SU-DHL-6 (cell line): Measurements from ENCODE around the gene LYZ.

Source experiments
- H2AFZ ChIP-seq: fragments of 200-600 bp; sonication (generic); 2 replicates; pipeline ENCODE4 v1.6.1; 2014; ENCODE audit warnings: low read depth, mild to moderate bottlenecking, moderate library complexity, mixed read lengths, antibody characterized with exemption, low read length; ENCODE audit not compliant: severe bottlenecking
- H3F3A ChIP-seq: fragments of 200-600 bp; shearing (Covaris generic); 2 replicates; pipeline ENCODE4 v1.6.0; 2016; ENCODE audit warnings: antibody characterized with exemption, mild to moderate bottlenecking; ENCODE audit not compliant: insufficient read depth
- H3K27ac ChIP-seq: fragments of 200-600 bp; sonication (generic); 2 replicates; pipeline ENCODE4 v1.5.1; 2016; ENCODE audit warnings: low read depth, mild to moderate bottlenecking, low read length, moderate library complexity, mixed read lengths
- H3K27me3 ChIP-seq: fragments of 200-600 bp; sonication (generic), shearing (Covaris generic); 2 replicates; pipeline ENCODE4 v1.6.0; 2014; ENCODE audit warnings: mild to moderate bottlenecking, low read length
- H3K36me3 ChIP-seq: fragments of 200-600 bp; sonication (generic); 2 replicates; pipeline ENCODE4 v1.6.1; 2014; ENCODE audit warnings: mild to moderate bottlenecking, low read length, mixed read lengths
- H3K4me2 ChIP-seq: fragments of 300-600, 200-600 bp; shearing (Covaris generic), sonication (generic); 2 replicates; pipeline ENCODE4 v1.6.0; 2014; ENCODE audit warnings: low read length, low read depth, mild to moderate bottlenecking; ENCODE audit not compliant: poor library complexity, severe bottlenecking
- H3K4me3 ChIP-seq: fragments of 200-600 bp; sonication (generic); 2 replicates; pipeline ENCODE4 v1.5.1; 2014; ENCODE audit warnings: antibody characterized with exemption, low read length, mild to moderate bottlenecking, mixed read lengths; ENCODE audit not compliant: insufficient read depth, poor library complexity, severe bottlenecking
- H3K79me2 ChIP-seq: fragments of 200-600 bp; sonication (generic); 2 replicates; pipeline ENCODE4 v1.6.1; 2014; ENCODE audit warnings: mild to moderate bottlenecking, low read length, moderate library complexity; ENCODE audit not compliant: insufficient read depth
- H3K9ac ChIP-seq: fragments of 200-600 bp; sonication (generic); 2 replicates; pipeline ENCODE4 v1.7.0; 2014; ENCODE audit warnings: mild to moderate bottlenecking, low read length
- H3K9me2 ChIP-seq: fragments of 200-600 bp; sonication (generic); replicated peaks from 2 replicates; pipeline ENCODE4 v1.6.1; 2014; ENCODE audit warnings: low read length; ENCODE audit not compliant: insufficient read depth
- H3K9me3 ChIP-seq: fragments of 200-600 bp; sonication (generic); 2 replicates; pipeline ENCODE4 v1.6.1; 2014; ENCODE audit warnings: low read length, mixed read lengths; ENCODE audit not compliant: insufficient read depth
- H4K20me1 ChIP-seq: fragments of 200-600 bp; sonication (generic); 2 replicates; pipeline ENCODE4 v1.6.1; 2014; ENCODE audit warnings: low read depth, mild to moderate bottlenecking, antibody characterized with exemption, low read length, moderate library complexity, mixed read lengths
- EZH2phosphoT487 ChIP-seq: fragments of 200-600 bp; sonication (generic), shearing (Covaris generic); conservative IDR thresholded peaks from 2 replicates; pipeline ENCODE4 v1.6.1; 2018; ENCODE audit warnings: mild to moderate bottlenecking, antibody characterized with exemption, low read length, moderate library complexity, mixed read lengths
- TF ChIP-seq, protein P1 (sequence below): fragments of 200-600 bp; sonication (generic); IDR thresholded peaks from one replicate; pipeline ENCODE4 v1.5.1; 2017; ENCODE audit warnings: antibody characterized with exemption, mild to moderate bottlenecking, low read length, moderate library complexity; ENCODE audit not compliant: insufficient read depth, poor library complexity, severe bottlenecking

Gene LYZ

DNA sequence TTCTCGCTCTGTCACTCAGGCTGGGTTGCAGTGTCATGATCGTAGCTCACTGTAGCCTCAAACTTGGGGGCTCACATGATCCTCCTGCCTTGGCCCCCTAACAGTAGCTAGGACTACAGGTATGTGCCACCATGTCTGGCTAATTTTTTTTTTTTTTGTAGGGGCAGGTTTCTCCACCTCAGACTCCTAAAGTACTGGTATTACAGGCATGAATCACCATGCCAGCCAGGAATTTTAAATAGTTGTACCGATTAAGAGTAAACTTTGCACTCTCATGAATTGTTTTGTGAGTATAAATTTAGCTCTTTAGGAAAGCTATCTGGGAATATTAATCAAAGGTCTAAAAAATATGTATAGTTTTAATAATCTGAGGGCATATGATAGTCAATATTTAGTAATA, 36.9 kb downstream of the LYZ start:
- no peaks in the 10 kb centered on the region for H3K9me3 ChIP-seq
- H3K36me3 ChIP-seq: peaks cover 24% of the 10 kb centered on the region; the same call in 1 of the 2 replicates
- H3K27me3 ChIP-seq: no peaks in the 10 kb centered on the region
- peaks cover 8% of the 10 kb centered on the region; the same call in 1 of the 2 replicates for H4K20me1 ChIP-seq
- peaks cover 25% of the 10 kb centered on the region for H3K79me2 ChIP-seq
- H3K27ac ChIP-seq: no peak overlapping the region
- H3K9me2 ChIP-seq: no peaks in the 10 kb centered on the region
- no peak overlapping the region for H3K9ac ChIP-seq
- no peak overlapping the region for H3K4me3 ChIP-seq
- no peak overlapping the region for H3K4me2 ChIP-seq
- TF ChIP-seq, protein P1, sequence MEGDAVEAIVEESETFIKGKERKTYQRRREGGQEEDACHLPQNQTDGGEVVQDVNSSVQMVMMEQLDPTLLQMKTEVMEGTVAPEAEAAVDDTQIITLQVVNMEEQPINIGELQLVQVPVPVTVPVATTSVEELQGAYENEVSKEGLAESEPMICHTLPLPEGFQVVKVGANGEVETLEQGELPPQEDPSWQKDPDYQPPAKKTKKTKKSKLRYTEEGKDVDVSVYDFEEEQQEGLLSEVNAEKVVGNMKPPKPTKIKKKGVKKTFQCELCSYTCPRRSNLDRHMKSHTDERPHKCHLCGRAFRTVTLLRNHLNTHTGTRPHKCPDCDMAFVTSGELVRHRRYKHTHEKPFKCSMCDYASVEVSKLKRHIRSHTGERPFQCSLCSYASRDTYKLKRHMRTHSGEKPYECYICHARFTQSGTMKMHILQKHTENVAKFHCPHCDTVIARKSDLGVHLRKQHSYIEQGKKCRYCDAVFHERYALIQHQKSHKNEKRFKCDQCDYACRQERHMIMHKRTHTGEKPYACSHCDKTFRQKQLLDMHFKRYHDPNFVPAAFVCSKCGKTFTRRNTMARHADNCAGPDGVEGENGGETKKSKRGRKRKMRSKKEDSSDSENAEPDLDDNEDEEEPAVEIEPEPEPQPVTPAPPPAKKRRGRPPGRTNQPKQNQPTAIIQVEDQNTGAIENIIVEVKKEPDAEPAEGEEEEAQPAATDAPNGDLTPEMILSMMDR: no peak
- TF ChIP-seq EZH2phosphoT487: no peak
- H3F3A ChIP-seq: peaks cover 9% of the 10 kb centered on the region
- no peak overlapping the region for H2AFZ ChIP-seq

DNA sequence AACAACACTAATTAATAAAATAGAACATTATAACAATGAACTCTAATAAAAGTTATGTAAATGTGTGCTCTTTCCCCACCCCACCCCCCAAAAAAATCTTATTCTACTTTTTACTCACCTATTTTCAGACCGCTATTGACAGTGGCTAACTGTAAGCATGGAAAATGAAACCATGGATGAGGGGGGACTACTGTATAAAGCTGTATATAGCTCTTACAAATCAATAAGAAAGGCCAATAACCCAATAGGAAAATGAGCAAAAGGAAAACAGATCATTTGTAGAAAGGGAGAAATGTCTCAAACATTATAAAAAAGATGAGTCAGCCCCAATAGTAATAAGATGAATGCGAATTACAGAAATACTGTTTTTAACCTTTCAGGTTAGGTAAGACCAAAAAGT, 38.7 kb downstream of the LYZ start:
- Histone ChIP-seq H3K4me3 (no peak overlapping the region), H3K9ac (no peak overlapping the region), H3K9me2 (no peaks in the 10 kb centered on the region), H3K9me3 (no peaks in the 10 kb centered on the region), H3K27ac (no peak overlapping the region), H2AFZ (no peak overlapping the region), H3K27me3 (no peaks in the 10 kb centered on the region), H3K79me2 (peaks cover 21% of the 10 kb centered on the region), H3K36me3 (peaks cover 39% of the 10 kb centered on the region), H4K20me1 (peaks cover 8% of the 10 kb centered on the region; the same call in 1 of the 2 replicates), H3K4me2 (no peak overlapping the region), H3F3A (peaks cover 9% of the 10 kb centered on the region)
- TF ChIP-seq, protein P1: no peak
- no peak for TF ChIP-seq EZH2phosphoT487

DNA sequence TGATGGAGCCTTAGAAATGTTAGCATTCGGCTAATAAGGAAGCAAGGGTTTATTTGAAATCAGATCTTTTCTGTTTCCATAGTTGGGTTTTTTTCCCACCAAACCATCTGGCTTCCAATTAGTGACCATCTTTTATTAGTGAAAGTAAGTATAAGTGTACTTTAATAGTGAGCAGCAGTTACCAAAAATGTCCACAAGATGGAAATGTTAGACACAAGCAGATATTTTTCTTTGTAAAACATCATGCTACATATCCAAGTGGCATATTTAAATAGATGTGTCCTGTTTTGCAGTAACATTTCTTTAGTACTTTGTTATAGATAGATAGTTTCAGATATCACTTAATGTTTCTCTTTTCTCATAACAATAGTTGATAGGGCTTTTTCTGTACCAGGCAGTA, 40.2 kb downstream of the LYZ start:
- no peak for TF ChIP-seq EZH2phosphoT487
- H3F3A ChIP-seq: peaks cover 9% of the 10 kb centered on the region
- peaks cover 8% of the 10 kb centered on the region; the same call in 1 of the 2 replicates for H4K20me1 ChIP-seq

GRCh38 chr12:69389831-69390230, 41.6 kb downstream of the LYZ start:
- TF ChIP-seq EZH2phosphoT487: no peak
- TF ChIP-seq, protein P1: no peak
- Histone ChIP-seq H3K4me3 (no peak overlapping the region), H3K27me3 (no peaks in the 10 kb centered on the region), H3K9me2 (no peaks in the 10 kb centered on the region), H3K4me2 (no peak overlapping the region), H3K9me3 (no peaks in the 10 kb centered on the region), H3K27ac (no peak overlapping the region), H2AFZ (no peak overlapping the region), H3K36me3 (peaks cover 54% of the 10 kb centered on the region), H3F3A (peaks cover 13% of the 10 kb centered on the region), H4K20me1 (peaks cover 8% of the 10 kb centered on the region; the same call in 1 of the 2 replicates), H3K9ac (no peak overlapping the region), H3K79me2 (peaks cover 14% of the 10 kb centered on the region)

More for the DNA sequence above, 40.2 kb downstream of the LYZ start:
- no peak overlapping the region for H3K9ac ChIP-seq
- H3K9me3 ChIP-seq: no peaks in the 10 kb centered on the region
- peaks cover 17% of the 10 kb centered on the region for H3K79me2 ChIP-seq
- H3K4me2 ChIP-seq: no peak overlapping the region
- no peak overlapping the region for H3K4me3 ChIP-seq
- H3K27ac ChIP-seq: no peak overlapping the region
- H3K27me3 ChIP-seq: no peaks in the 10 kb centered on the region
- peaks cover 45% of the 10 kb centered on the region for H3K36me3 ChIP-seq
- no peak overlapping the region for H2AFZ ChIP-seq
- H3K9me2 ChIP-seq: no peaks in the 10 kb centered on the region
